GM19324 (cell line): ENCODE results near the gene SMC3.
"Not testable (repeated sequence)": the region's sequence is repeated elsewhere in the genome, so short reads cannot be mapped to it uniquely, and the experiment has no call there.

Source experiments
- ATAC-seq: cut with Tn5 transposase; IDR thresholded peaks from one replicate; pipeline ENCODE4 v1.9.1; 2021; ENCODE audit warnings: mild to moderate bottlenecking, moderate library complexity; ENCODE audit not compliant: unreplicated experiment, low FRiP score

Gene SMC3

DNA sequence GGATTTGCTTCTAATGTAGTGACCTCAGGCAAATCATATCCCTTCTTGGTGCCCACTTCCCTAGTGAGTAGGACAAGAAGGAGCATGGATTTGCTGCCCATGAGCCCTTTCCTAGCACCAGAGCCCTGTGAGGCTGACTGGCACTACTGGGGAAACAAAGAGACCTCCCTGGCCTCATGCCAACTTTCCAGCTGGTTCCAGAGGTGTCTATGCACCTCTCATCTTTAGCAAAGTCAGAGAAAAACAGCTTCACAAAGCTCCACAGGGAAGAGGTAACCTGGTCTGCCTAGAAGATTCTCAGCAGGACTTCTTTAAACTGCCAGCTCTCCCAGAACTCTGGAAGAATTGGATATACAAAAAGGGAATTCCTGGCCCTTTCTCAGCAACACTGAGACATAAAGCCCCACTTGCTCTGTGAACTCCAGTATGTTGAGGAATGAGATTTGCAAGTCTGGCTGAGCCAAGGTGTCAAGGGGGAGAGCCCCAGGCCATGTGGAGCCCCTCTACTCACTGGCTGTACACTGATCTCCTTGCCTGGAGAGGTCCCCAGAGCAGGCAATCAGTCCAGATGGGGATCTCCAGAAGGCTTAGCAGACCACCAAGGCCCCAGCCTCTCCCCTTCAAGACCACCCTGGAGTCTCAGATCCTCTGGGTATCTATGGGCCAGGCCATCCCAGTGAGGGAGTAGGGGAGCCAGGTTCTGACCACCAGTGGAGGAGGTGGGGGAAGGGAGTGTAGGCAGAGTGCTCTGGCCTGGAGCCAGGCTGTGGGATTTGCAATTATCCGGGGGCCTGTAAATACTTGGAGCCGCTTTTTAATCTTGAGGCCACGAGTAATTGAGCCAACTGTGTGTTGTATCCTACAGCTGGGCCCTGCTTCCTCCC lies 52.3 kb downstream of the SMC3 start:
- ATAC-seq: no peak

DNA sequence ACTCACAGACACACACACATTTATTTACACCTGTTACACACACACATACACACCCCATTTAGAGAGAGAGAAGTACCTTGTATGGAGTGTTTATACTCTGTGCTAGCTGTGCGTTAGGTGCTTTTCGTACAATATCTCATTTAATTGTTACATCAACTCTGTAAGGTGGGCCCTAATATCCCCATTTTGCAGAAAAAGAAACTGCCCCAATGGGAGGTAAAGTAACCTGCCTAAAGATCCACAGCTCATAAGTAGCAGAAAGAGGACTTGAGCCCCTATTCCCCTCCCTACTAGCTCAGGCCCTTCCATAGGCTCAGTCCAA lies 52.9 kb downstream of the SMC3 start:
- no peak for ATAC-seq

DNA sequence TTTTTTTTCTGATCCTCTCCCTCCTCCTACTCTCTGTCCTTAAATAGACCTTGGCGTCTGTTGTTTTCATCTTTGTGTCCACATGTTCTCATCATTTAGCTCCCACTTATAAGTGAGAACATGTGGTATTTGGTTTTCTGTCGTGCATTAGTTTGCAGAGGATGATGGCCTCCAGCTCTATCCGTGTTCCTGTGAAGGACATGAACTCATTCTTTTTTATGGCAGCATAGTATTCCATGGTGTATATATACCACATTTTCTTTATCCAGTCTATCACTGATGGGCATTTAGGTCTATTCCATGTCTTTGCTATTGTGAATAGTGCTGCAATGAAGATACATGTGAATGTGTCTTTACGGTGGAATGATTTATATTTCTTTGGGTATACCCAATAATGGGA lies 55.8 kb downstream of the SMC3 start:
- not testable (repeated sequence) for ATAC-seq

DNA sequence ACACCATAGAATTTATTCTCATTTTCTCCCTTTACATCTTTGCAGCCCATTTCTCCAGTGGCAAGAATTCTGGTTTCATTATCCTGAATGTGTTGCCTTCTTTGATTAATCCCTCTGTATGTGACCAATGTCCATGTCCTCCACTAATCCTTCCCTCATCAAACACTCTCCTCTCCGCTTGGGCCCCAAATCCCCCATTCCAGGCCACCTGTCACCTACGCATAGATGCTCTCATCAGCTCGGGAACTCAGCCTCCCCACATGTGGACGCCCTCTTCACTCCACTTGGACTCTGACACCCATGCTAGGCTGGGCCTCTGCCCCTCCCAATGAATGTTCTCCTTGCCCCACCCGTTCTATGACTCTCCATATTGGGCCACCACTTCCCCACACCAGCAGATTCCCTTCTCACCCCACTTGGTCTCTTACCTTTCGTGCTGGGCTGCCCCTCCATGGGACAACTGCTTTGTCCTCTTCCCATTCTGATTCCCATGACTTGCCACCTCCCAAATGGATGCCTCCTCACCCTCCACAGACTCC lies 57.9 kb downstream of the SMC3 start:
- ATAC-seq: no peak

DNA sequence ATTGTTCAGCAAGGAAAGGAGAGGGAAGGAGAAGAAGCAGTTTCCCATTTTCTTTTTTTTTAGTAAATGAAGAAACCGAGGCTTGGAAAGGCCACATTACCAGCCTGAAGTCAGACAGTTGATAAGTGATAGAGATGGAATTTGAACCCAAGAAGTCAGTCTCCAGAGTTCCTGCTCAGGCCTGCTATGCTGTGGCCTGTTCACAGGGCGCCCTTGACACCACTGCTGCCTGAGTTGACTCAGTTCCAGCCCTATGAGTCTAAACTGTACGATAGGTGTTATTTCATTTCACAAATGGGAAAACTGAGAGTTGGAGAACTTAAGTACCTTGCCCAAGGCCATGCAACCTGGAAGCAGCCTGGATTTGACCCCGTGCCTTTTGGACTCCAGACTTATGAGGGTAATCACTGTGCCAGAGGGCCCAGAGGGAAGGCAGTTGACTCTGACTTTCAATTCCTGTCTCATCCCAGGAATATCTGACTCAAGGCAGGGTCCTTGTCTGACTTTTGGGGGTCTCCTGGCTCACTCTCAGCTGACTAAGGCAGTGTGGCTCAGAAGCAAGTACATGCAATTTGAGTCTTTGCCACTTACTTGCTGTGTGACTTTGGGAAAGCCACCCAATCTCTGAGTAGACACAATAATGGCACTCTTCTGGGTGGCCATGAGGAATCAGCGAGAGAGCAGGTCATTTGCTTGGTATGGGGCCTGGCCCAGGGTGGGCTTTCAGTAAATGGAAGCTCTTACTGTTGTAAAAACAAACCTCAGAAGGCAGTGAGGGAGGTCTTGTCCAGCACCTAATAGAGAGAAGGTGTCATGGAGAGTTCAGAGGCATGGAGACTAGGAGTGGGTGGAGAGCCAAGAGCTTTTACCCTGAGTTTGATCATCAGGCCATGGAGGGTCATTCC lies 58.7 kb downstream of the SMC3 start:
- ATAC-seq: no peak

DNA sequence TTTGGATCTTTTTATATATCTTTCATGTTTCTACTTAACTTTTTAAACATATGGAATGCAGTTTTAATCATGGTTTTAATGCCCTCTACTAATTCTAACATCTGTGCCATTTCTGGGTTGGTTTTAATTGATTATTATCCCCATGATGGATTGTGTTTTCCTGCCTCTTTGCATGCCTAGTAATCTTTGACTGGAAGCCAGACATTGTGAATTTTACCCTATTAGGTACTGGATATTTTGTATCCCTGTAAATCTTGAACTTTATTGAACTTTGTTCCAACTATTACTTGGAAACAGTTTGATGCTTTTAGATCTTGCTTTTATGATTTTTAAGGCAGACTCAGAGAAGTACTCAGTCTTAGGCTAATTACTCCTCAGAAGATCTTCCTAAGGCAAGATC lies 60.7 kb downstream of the SMC3 start:
- ATAC-seq: no peak

DNA sequence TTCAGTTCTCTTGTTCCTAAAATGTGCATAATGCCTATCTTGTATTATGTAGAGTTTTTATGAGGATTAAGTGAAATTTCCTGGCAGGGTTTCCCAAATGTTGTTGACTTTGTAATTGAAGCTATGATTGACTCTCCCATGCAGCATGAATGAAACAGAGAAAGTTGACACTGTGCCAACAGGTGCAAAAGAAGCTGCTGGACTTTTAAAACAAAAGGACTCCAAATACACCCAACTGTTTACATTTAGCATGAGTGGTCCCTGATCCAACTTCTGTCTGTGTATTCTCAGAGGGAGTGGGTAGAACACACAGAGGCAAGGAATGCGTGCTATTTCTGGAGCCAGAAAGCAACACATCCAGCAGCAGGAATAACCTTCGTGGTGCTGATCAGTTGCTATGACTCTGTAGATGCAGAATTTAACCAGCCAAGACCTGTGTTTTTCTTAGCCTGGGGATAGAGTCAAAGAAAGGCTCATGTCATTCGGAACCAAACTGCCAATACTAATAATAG lies 62.2 kb downstream of the SMC3 start:
- ATAC-seq: no peak

DNA sequence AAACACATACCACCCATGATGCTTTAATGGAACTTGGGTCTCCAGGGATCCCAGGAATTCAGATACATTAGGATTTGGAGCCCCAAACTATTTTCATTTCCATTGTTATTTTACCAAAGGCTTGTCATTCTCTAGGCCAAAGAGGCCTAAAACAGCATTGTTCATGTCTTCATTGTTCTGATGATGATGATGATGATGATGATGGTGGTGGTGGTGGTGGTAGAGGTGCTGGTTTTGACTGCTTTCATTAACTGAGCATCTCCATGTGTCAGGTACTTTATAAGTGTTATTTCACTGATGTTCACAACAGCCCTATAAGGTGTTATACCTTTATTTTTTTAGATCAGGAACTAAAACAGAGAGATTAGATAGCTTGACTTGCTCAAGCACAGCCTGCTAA lies 64.4 kb downstream of the SMC3 start:
- ATAC-seq: no peak

DNA sequence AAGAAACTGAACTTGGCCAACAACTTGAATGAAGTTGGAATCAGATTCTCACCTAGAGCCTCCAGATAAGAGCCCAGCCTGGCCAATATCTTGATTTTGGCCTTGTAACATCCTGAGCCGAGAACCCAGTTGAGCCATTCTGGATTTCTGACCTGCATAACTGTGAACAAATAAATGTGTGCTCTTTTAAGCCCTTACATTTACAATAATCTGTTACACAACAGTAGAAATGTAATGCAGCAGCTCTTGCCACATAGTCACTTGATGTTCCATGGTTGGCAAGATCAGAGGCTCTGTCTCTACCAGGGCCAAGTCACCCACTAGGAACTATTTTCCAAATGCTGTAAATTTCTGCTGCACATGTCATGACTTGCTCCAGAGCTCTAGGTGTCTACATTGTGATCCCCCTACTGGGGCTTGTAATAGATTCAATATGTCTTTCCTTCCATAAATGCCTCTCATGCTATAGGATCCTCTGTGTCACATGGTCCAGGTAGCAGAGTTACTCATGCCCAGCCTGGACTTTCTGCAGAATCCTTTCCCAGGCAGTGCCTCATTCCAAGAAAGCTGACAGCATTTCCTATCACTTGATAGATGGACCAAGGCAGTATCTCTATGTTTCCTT lies 65.2 kb downstream of the SMC3 start:
- ATAC-seq: no peak

DNA sequence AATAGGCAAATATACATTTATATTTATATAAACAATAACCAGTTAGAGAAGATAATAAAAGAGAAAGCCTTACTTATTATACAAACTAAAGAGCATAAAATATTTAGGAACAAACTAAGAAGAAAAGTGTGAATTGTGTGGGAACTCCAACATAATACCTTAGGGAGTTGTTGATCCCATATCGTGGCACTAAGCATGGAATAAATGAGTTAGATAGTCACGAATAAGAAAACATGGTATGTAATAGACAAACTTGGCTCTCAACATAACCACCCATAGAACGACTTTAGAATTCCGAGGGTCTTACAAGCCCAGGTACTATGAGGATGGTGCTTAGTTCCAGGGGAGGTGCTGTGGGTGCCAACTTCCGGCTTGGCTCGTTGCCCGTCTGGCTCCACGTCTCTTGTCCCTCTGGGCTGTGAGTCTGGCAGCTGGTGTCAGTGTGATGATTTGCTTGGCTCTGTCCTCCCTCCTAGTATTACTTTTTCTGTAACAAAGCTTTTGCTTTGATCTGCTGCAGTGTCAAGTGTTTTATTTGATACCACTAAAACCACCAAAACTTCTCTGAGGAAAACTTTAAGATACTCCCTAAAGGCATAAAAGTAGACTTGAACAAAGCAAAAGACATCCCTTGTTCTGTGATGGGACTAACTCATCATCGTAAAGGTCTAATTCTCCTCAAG lies 67.2 kb downstream of the SMC3 start:
- no peak for ATAC-seq

DNA sequence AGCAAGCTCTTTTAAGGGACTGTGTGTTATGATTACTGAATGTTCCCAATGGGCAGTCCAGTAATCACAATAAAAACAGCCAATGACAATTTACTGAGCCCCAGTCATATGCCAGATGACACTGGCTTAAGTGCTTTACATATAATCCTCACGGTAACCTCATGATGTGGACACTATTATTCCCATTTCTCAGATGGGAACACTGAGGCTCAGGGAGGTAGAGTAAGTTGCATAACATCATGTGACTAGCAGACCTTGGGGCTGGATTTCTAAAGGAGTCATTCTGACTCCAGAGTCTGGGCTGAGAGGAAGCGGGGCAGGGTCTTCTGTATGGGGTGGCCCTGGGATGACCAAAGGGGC lies 69.1 kb downstream of the SMC3 start:
- ATAC-seq: no peak

DNA sequence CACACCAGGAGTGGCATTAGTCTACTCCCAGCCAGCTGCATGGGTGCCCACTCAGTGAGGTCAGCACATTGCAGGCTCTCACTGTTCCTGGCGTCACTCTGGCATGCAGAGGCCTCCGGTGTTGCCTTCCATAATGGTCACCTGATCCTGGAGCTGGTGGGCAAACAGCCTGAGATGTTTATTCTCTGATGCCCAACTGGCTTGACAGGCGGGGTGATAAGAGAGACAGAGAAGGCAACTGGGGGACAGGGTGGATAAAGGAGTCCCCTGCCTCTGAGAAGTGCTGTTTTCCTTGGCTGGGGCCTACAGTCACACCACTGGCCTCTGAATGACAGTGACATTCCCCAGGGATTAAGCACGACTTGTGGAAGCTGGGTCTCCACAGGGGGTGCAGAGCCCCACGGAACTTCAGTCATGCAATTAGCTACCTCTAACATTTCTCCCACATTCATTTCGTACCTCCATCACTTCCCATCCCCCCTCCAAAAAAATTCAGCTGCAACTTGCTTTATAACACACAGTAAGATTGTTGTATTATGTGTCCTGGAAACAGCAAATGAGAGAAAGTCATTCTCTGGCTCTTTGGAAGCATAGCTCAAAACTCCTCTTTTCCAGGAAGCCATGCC lies 69.5 kb downstream of the SMC3 start:
- ATAC-seq: no peak

DNA sequence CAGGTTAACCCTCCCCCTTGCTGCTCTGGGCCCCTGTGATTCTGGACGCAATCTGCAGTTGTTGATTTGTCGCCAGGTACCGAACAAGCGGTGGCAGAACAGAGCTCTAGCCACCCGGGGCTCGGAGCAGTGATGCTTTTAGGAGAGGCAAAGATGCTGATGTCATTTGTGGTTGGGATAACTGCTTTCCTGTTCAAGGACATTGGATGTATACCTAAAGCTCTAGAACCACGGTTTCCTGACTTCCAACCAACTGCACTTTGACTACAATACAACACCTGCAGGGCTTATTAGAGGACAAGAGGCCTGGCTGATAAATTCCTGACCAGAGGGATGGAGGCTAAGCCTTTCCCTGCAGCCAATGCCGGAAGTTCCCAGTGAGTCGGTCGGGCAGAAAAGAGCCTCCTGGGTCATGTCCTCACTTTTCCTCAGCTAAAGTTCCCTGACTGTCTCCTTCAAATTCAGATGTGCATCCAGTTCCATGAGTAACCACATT lies 70.1 kb downstream of the SMC3 start:
- no peak for ATAC-seq

DNA sequence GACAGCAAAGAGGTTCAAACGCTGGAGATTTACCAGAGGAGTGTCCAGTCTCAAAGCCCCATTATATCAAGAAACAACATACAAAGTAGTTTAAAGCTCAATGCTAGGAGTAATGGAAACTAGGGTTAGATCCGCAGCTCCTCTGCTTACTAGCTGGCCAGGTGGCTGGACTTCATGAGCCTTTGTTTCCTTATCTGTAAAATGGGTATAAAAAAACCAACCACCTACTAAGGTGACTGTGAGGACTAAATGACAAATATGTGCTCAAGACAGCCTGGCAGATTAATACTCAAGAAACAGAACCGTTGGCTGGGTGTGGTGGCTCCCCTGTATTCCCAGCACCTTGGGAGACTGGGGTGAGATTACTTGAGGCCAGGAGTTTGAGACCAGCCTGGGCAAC lies 70.8 kb downstream of the SMC3 start:
- no peak for ATAC-seq

DNA sequence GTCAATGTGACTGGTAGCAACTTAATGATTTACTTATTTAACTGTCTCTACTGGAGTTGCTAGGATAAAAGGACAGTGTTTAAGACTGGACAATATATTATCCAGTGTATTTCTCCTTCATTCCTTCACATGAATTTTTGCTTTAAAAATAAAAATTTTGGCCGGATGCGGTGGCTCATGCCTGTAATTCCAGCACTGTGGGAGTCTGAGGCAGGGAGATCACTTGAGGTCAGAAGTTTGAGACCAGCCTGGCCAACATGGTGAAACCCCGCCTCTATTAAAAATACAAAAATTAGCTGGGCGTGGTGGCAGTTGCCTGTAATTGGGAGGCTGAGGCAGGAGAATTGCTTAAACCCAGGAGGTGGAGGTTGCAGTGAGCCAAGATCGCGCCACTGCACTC lies 71.6 kb downstream of the SMC3 start:
- ATAC-seq: not testable (repeated sequence)

DNA sequence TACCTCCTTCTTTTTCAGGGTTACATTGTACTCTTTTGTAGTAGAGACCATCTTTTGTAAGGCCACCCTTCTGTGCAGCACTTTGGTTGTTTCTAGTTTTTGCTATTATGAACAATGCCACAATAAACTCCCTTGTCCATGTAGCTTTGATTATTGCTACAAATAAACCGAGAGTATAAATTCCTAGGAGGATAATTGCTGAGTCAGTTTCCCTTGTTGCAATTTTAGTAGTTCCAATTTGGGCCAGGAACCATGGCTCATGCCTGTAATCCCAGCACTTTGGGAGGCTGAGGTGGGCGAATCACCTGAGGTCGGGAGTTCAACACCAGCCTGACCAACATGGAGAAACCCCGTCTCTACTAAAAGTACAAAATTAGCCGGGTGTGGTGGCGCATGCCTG lies 72.4 kb downstream of the SMC3 start:
- not testable (repeated sequence) for ATAC-seq

DNA sequence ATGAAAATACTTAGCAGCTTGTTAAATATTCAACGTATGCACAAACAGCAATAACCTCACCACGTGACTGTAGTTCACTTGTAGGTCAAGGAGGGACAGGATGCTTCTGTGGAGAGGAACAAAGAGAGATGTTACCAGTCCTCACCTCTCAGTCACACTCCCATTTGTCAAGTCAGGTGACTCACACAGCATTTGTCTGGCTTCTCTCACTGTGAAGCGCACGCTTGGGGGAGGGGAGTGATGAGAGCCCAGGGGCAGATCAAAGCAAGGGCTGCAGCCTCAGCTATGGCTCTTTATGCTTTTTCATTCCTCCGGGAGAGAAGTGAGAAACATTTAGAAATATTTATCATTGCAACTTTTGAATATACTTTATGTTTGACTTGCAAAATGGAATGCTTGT lies 73.8 kb downstream of the SMC3 start:
- no peak for ATAC-seq

DNA sequence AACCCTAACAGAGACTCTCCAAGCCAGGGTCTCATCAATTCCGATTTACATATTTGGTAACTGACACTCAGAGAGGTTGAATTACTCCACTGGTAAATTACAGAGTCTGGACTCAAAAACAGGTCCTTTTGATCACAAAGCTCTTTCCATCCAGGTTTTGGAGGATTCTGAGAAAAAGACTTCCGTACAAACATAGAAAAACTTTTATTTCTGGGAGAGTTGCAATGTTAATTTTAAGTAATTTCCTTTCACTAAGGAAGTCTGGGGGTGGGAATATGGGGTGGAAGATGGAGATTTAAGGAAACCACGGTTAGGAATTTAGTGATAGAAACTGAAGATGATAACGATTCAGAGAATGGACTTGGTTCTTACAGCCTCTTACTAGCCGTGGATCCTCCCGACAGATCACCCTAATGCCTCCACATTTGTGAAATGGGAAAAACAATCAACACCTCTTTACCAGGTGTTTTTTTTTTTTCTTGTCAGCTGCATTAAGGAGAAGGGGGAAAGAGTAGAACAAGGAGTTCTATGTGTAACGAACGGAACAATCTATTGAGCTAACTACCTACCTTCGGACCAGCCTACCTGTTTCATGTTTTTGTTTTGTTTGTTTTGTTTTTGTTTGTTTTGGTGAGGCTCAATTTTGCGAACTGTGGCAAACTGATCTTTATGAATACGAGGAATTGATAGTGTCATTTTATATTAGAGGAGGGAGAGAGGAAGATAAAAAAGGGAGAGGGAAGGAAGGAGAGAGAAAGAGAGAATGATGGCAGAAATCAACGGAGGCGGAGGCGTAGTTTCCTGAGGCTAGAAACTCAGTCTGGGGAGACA lies 74.9 kb downstream of the SMC3 start:
- ATAC-seq: no peak
